ENCODE results near the gene PLAGL2.

The PLAGL2 gene

DNA sequence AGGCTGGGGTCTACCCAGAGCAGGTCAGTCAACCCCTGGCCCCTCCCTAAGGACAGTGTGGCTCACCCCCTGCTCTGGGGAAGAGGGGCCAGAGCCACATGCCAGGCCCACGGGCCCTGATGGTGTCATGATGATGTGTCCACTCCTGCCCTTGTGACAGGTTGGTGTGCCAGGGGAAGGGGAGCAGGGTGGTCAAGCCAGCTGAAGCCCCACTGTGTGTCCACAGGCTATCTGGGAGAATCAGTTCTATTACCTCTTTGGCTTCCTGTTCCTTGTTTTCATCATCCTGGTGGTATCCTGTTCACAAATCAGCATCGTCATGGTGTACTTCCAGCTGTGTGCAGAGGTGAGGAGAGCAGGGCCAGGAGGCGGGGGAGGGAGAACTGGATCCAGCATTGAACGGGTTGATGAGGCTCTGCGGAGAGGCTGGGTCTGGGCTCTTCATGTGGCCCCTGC, 47.7 kb downstream of the PLAGL2 start:
- no peak overlapping the region for H2AFZ ChIP-seq (ENCODE audit: low read length)
- peaks cover 52% of the 10 kb centered on the region; the same call in 1 of the 2 replicates for H3K36me3 ChIP-seq (ENCODE audit: insufficient read depth, low read length)
- no peaks in the 10 kb centered on the region for H3K27me3 ChIP-seq (ENCODE audit: insufficient read depth, low read length, poor library complexity, severe bottlenecking)
- H3K9me2 ChIP-seq (replicated peaks; ENCODE audit: low read depth, low read length): no peaks in the 10 kb centered on the region
- no peaks in the 10 kb centered on the region for H3K9me3 ChIP-seq (ENCODE audit: insufficient read depth, low read depth, low read length)
- H3K4me2 ChIP-seq (ENCODE audit: low read depth, low read length, poor library complexity, severe bottlenecking): no peak overlapping the region
- H4K20me1 ChIP-seq (ENCODE audit: insufficient read depth, low read length, poor library complexity, severe bottlenecking): no peaks in the 10 kb centered on the region
- TF ChIP-seq, protein P1, sequence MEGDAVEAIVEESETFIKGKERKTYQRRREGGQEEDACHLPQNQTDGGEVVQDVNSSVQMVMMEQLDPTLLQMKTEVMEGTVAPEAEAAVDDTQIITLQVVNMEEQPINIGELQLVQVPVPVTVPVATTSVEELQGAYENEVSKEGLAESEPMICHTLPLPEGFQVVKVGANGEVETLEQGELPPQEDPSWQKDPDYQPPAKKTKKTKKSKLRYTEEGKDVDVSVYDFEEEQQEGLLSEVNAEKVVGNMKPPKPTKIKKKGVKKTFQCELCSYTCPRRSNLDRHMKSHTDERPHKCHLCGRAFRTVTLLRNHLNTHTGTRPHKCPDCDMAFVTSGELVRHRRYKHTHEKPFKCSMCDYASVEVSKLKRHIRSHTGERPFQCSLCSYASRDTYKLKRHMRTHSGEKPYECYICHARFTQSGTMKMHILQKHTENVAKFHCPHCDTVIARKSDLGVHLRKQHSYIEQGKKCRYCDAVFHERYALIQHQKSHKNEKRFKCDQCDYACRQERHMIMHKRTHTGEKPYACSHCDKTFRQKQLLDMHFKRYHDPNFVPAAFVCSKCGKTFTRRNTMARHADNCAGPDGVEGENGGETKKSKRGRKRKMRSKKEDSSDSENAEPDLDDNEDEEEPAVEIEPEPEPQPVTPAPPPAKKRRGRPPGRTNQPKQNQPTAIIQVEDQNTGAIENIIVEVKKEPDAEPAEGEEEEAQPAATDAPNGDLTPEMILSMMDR (conservative IDR thresholded peaks at IDR 0.05; ENCODE audit: low read length): no peak
- no peak for TF ChIP-seq EZH2phosphoT487 (IDR thresholded peaks at IDR 0.05; ENCODE audit: borderline replicate concordance)
- H3K79me2 ChIP-seq (ENCODE audit: insufficient read depth, low read length): no peaks in the 10 kb centered on the region
- H3K4me3 ChIP-seq (ENCODE audit: low read length, poor library complexity, severe bottlenecking): no peak overlapping the region
- H3F3A ChIP-seq (ENCODE audit: low read depth): no peaks in the 10 kb centered on the region
- no peak overlapping the region for H3K9ac ChIP-seq (ENCODE audit: low read depth, low read length, poor library complexity, severe bottlenecking)
- peaks cover 3% of the 10 kb centered on the region for H3K4me1 ChIP-seq (ENCODE audit: insufficient read depth, low read length, poor library complexity, severe bottlenecking)

GRCh38 chr20:32158943-32159660, 48.4 kb downstream of the PLAGL2 start:
- Histone ChIP-seq H3K79me2 (ENCODE audit: insufficient read depth, low read length) (no peaks in the 10 kb centered on the region), H2AFZ (ENCODE audit: low read length) (no peak overlapping the region), H3K9me2 (replicated peaks; ENCODE audit: low read depth, low read length) (no peaks in the 10 kb centered on the region), H3K4me2 (ENCODE audit: low read depth, low read length, poor library complexity, severe bottlenecking) (no peak overlapping the region), H3K27me3 (ENCODE audit: insufficient read depth, low read length, poor library complexity, severe bottlenecking) (no peaks in the 10 kb centered on the region), H3K9ac (ENCODE audit: low read depth, low read length, poor library complexity, severe bottlenecking) (no peak overlapping the region), H3K4me1 (ENCODE audit: insufficient read depth, low read length, poor library complexity, severe bottlenecking) (peaks cover 3% of the 10 kb centered on the region), H3K4me3 (ENCODE audit: low read length, poor library complexity, severe bottlenecking) (no peak overlapping the region), H4K20me1 (ENCODE audit: insufficient read depth, low read length, poor library complexity, severe bottlenecking) (no peaks in the 10 kb centered on the region), H3K36me3 (ENCODE audit: insufficient read depth, low read length) (peaks cover 45% of the 10 kb centered on the region; the same call in 1 of the 2 replicates), H3K9me3 (ENCODE audit: insufficient read depth, low read depth, low read length) (no peaks in the 10 kb centered on the region), H3F3A (ENCODE audit: low read depth) (no peaks in the 10 kb centered on the region)
- TF ChIP-seq EZH2phosphoT487 (IDR thresholded peaks at IDR 0.05; ENCODE audit: borderline replicate concordance): no peak
- TF ChIP-seq, protein P1 (conservative IDR thresholded peaks at IDR 0.05; ENCODE audit: low read length): no peak

DNA sequence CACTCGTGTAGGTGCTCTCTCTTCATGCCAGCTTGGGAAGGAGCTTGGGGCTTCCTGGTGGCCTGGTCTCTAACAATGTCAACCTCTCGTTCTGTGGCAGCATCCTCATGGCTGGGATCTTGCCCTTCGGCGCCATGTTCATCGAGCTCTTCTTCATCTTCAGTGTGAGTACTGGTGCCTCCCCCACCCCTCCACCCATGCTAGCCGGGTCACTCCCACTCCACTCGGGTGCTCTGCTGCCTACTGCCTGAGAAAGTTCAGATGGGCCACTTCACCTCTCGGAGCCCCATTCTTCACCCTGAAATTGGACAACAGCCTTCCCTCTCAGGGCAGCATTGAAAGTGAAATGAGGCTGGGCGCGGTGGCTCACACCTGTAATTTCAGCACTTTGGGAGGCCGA, 49.2 kb downstream of the PLAGL2 start:
- Histone ChIP-seq H3K27me3 (ENCODE audit: insufficient read depth, low read length, poor library complexity, severe bottlenecking) (no peaks in the 10 kb centered on the region), H3F3A (ENCODE audit: low read depth) (no peaks in the 10 kb centered on the region), H3K9me3 (ENCODE audit: insufficient read depth, low read depth, low read length) (no peaks in the 10 kb centered on the region), H3K9ac (ENCODE audit: low read depth, low read length, poor library complexity, severe bottlenecking) (no peak overlapping the region), H3K4me2 (ENCODE audit: low read depth, low read length, poor library complexity, severe bottlenecking) (no peak overlapping the region), H3K9me2 (replicated peaks; ENCODE audit: low read depth, low read length) (no peaks in the 10 kb centered on the region), H4K20me1 (ENCODE audit: insufficient read depth, low read length, poor library complexity, severe bottlenecking) (no peaks in the 10 kb centered on the region), H3K4me3 (ENCODE audit: low read length, poor library complexity, severe bottlenecking) (no peak overlapping the region), H3K36me3 (ENCODE audit: insufficient read depth, low read length) (peaks cover 50% of the 10 kb centered on the region; the same call in 1 of the 2 replicates), H3K4me1 (ENCODE audit: insufficient read depth, low read length, poor library complexity, severe bottlenecking) (peaks cover 3% of the 10 kb centered on the region), H3K79me2 (ENCODE audit: insufficient read depth, low read length) (no peaks in the 10 kb centered on the region), H2AFZ (ENCODE audit: low read length) (no peak overlapping the region)
- TF ChIP-seq EZH2phosphoT487 (IDR thresholded peaks at IDR 0.05; ENCODE audit: borderline replicate concordance): no peak
- TF ChIP-seq, protein P1 (conservative IDR thresholded peaks at IDR 0.05; ENCODE audit: low read length): no peak
